GM21390 (cell line): ENCODE data around the gene EPHA3.

Experiments
- ATAC-seq: cut with Tn5 transposase; IDR thresholded peaks from one replicate; pipeline ENCODE4 v1.9.1; 2021; ENCODE audit not compliant: unreplicated experiment

EPHA3 gene

DNA sequence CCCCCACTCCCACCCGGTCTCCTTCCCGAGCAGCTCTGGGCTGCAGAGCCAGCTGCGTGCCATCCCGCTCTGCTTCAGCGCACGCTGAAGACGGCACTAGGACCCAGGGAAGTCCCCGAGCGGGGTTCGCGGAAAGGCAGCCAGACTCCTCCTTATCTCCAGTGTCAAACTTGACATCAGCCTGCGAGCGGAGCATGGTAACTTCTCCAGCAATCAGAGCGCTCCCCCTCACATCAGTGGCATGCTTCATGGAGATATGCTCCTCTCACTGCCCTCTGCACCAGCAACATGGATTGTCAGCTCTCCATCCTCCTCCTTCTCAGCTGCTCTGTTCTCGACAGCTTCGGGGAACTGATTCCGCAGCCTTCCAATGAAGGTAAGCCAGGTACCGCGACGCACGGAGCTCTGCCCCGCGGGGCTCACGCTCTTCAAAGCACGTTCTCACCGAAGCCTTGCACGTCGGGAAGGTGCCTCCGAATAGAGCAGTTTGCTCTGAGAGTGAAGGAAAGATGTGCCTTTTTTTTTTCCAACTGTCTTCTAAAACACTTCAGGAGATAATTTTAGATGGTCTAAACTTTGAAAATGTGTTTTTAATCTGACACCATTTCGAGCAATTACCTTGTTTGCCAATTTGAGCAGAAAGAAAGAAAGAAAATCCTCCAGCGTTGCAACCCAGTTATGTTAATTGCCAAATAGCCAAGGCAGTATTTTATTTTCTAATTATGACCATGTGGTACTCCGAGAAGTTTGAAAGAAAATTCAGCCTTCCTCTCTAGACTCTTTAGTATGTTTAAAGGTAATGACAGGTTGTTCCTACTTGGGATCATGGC, at the start of gene EPHA3:
Gene EPHA3 (plus strand): TSS at position 161 of the 830 bp plus-strand sequence. CDS start 128 bp downstream, at position 289.
- ATAC-seq = peak; percentile 95

DNA sequence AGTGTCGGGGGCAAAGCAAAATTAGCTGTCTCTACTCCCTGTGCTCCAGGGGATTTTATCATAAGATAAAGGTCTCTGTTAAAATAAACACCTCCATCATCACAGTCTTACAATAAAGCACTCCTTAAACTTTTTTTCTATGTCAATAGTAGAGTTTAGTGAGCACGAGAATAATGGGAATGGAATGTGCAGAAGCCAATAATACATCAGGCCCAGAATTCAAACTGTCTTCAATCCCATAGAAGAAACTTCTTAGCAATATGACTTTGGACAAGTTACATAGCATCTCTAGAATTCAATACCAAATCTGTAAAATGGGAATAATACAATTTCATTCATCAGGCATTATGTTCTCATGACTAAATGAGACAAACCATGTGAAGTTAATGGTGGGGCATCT, 49.0 kb upstream of the EPHA3 start:
- ATAC-seq = no peak

DNA sequence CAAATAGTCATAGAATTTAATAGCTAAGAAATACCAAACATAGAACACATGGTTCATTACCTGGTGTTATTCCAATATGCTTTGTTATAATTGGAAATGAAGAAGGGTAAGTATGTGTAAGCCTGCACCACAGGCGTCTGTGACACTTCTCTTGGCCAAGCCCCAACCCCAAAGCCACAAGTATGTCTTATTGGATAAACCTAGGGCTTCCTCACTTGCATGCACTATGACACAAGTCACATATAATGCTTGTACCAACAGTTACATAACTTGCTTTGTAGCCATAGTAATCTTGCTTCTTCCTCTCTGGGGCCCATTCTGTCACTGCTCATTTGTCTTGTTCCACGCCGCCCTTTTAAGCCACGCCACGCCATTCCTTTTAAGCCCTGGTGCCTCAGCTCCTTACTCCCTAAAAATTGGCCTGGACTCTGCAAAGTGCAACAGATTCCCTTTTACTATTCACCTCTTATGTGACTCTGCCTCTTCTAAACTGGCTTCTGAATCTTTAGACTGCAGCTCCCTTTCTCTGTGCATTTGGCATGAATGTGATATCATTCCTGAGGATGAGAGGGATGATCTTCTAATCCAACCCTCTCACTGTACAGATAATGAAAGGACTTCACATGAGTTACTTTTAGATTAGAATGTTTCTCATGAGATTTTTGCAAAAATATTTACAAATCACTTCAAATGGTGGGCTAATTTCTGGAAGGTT, 48.1 kb upstream of the EPHA3 start:
- ATAC-seq = no peak

DNA sequence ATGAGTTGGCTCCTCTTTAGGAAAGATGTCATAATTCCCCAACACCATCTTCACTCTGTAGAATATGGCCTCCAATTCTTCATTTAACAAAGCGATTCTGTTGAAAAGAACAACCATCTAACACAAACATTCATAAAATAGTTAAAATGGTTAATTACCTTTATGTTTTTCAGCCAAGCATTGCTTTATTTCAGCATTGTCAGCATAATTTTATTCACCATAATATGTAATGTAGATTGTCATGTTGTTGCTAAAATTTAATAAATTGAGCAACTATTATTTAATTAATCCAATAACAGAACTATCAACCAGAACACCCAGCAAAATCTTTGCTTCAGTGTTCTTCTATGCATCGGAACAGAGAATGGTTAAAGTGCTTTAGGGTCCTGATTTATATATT, 46.2 kb upstream of the EPHA3 start:
- no peak for ATAC-seq

DNA sequence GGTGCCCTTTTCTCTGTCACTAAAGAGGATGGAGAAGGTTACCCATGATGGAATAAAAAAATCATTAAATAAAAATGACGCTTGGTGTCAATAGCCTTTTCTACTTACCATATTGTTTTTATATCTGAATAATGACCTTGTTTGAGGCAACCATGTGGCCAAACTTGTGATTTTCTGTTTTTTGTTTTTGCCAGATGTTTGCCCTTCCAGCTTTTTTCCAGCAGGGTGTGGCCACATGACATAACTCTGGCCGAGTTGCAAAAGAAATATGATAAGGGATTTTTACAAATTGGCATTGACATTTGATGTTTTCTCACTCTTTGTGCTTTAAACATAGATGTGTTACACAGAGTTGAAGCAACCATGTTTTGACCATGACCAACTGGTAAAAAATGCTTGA, 39.7 kb upstream of the EPHA3 start:
- ATAC-seq = no peak

DNA sequence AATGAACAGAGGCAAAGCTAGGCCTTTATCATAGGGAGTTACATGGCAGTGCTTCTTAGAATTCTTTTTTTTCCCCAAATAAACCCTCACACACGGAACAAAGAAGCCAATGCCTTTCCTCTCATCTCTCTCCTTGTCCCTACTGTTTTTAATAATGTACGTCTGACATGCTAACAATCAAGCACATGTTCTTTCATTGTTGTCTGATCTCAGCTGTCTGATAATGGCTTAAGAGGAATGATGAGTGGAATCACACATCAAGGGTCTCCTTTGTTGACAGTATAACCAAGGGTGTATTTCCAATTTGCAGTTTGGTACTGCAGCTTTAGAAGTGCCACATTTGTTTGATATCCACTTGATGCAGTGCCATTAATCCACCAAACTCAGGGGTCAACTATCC, 34.8 kb upstream of the EPHA3 start:
- no peak for ATAC-seq

DNA sequence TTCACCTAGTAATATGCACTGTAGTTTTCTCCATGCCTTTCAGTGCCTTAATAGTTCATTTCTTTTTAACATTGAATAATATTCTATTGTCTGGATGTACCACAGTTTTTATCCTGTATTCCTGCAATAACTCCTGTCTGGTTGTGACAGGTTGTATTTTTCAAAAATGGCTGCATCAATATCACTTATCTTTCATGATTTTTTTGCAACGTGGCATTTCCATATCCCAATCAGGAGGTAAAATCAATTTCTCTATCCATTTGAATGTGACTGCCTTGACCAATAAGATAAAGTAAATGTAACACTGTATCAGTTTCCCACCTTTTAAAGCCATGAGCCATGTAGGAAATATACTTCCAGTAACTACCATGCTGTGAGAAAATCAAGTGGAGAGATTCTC, 27.5 kb upstream of the EPHA3 start:
- ATAC-seq = no peak

DNA sequence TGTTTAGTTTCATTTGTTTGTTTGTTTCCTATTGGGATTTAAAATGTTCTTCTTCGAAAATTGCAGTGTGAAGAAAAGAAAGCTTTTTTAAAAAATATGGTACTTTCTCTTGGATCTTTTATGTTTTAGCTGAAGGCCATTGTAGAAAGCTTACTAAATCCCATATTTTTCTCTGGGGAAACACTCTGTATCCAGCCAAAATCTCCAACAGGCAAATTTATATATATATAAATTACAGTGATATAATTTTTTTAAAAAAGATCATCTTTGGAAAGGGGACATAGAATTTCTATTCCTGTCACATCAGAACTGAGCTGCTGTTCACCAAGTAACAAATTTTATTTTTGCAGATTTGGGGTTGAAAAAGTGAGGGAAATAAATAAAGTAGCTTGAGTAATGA, 19.6 kb upstream of the EPHA3 start:
- ATAC-seq = no peak

DNA sequence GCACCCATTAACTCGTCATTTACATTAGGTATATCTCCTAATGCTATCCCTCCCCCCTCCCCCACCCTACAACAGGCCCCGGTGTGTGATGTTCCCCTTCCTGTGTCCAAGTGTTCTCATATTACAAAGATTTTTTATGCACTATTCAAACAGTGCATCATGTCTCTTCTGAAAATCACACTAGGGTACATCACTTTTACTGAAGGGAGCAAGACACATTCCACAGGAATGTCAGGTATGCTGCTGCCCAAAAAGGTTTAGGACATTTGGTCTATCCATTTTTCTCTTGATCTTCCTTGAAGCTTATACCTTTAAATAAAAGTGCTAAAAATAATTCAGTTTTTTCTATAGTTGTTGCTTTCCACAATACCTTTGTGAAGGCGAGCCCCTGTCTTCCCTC, 9.2 kb upstream of the EPHA3 start:
- no peak for ATAC-seq

DNA sequence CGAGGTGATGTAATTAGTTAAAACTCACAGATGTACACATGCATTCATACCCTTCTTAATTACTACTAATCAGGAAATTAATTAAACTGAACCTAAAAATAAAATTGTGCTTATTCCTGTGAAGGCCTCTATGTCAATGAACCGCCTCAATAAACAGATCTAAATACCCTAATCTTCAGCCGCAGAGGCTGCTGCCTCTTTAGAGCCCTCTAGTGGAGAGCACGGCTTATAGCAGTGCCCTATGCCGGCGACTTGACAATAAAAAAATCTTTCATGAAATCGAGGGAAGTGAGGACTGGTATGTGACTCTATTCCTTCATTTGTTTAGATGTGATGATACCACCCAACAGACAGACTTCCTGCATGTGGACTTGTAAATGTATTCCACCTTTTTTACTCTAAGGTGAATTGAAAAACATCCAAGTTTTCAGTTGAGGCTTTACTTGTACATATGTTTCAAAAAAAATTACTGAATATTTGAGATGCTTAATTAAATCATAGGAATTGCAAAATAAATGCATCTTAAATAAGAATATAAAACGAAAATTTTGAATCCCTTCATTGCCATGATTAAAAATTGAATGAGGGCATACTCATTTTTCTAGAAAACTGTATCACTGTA, 8.3 kb upstream of the EPHA3 start:
- peak; percentile 98 for ATAC-seq

DNA sequence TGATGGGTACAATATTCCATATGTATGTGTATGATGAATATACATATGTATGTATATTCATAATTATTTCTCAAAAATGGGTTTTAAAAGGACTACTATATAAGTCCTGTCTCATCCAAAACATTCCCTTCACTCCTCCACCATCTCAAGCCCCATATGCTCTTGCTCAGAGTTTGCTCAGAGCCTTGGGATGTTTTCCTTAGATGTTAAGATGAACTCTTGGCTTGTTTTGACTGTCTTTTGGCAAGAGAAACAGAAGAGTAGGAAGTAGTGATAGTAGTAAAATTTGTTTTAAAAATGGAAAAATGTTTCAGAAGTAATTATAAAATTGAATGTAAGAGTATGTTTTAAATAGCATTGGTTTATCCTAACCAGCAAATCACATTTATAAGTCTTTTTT, 6.2 kb upstream of the EPHA3 start:
- no peak for ATAC-seq

DNA sequence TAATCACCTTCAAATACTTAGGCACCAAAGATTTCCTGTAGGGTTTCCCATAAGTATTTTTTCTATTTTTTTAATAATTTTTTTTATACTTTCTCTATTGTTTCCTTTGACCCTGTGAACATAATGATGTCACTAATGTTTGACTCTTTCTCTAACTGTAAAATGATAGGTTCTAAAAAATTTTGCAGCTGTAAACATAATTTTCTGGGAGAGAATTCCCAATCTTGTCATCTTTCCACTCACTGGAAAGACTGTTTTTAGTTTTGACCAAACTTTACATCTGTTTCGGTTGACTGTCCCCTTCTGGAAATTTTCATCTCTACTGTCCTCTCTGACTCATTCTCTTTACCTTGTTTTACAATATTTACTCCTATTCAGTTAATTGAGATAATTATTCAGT, 5.5 kb upstream of the EPHA3 start:
- no peak for ATAC-seq

DNA sequence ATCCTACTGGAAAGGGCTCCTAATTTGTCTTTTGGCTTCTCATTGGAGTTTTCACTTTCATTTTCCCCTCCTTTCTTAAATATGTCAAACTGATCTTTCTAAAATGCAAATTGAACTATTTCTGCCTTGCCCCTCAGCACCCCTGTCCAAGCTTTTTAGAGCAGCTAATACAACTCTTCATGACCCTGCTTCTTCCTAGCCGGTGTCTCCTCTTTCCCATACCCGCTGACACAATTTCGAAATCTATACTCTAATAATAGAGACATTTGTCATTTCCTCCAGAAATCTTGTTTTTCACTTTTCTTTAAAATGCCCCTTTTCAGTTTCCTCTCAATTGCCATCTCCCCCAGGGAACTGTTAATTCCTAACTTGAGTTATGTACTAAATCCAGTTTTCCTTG, 2.9 kb upstream of the EPHA3 start:
- ATAC-seq = no peak

DNA sequence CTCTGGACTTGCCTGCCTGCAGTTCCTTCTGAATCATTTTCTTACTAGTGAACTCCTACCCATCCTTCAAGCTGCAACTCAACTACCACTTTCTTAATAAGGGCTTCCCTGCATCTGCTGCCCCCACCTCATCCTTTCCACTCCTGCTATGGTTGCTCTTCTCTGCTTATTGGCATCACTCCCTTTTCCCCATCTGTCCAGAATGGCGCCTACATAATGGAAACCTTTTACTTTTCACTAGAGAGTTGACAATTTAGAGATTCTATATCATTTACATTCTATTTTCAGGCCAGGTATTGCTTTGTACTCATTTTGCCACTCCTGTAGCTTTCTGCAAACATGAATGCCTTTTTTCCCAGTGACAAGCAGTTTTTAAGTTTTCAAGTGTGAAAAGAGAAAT, 1.9 kb upstream of the EPHA3 start:
- ATAC-seq = no peak

DNA sequence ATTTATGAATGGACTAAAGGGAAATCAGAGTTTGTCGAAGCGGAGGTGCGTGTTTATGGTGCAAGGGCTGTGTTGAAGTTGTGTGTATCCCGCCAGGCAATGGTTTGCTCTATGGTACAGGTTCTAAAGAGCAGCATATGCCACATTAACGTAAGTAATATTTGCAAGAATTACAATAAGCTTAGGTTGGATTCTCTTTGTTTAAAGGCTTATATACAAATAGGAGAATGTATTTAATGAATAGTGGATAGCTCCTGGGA, 800 bp downstream of the EPHA3 start:
- no peak for ATAC-seq

DNA sequence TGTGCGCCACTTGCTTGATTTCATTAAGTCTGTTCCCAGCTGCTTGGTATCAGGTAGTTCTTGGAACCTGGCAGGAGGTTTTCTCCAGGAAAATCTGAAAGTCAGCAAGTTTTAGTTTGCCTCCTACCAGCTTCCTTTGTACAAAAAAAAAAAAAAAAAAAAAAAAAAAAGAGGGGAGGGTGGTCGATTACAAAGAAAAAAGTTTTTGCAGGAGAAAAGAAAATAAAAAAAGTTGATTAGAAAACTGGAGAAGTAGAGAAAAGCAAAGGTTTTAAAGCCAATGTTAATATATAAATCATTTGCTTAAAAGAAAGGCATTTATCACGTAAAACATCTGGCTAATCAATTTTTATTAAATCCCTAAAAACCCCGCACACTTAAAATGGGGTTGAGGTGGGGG, 5.9 kb downstream of the EPHA3 start:
- no peak for ATAC-seq

DNA sequence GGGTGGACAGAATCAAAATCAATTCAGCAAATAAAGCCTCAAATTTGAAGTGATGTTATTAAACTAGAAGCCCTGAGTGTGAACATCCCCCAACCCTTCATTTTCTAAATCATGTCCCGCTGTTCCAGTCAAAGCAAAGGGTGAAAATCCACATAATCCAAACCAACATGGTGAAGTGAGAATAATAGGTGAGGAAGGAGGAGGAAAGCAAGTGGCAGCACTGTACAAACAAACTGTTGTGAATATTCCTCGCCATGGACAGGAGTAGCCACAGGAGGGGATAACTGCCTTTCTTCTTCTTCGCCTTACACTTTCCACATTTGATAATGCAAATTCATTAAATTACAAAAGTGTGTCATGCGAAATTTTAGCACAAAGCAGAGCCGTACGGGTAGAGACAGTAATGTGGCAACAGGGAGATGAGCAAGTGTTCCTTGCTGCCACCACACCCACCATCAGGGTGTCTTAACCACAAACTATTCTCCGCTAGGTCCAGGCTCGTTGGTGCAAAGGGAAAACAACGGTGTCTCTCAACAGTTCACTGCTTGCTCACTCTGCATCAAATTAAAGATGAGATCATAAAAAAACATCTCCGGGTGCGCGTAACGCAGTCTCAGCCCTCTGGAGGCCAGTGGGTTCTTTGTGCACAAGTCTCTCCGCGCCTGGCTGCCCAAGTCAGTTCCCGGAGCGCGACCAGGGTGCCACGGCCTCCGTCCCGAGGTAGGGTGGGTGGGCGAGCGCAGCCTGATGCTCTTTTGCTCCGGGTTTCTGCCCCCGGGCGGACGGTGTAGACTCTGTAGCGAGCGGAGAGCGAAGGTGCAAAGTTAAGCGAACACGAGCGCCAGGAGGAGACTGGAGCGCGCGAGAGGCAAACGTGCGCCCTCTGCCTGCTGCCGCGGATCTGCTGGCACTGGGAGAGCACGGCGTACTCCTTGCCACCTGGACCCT, 6.7 kb downstream of the EPHA3 start:
- ATAC-seq = peak; percentile 93

DNA sequence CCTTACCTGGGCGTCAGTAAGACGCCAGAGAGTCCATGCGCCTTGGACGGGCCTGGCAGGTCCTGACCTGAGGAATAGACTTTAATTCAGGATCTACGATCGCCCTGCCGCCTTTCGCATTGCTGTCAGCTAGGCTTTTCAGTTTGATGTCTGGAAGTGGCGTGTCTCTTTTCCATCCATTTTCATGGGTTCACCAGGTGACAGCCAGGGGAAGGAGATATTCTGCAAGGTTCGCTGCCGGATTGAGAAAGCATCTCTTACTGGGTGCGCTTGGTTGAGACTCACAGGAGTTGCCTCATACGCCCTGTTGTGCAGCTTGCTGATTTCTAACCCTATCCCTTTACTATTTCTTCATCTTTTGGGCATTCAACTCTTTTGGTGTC, 7.4 kb downstream of the EPHA3 start:
- no peak for ATAC-seq

DNA sequence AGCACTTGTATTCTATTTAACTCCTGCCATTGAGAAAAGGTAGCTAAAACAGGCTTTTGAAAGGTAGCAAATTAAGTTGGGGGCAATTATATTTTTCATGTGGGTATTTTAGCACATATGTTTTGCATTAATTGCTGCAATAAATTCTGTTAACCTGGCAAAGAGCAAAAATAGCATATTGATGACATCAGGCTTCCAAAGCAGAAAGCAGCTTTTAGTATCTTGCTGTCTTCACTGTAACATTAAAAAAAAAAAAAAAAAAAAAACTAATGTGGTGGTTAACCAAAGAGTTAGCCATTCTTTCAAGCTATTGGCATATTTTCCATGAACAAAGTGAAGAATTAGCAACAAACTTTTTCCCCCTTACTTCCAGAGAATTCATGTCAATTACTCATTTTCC, 9.1 kb downstream of the EPHA3 start:
- no peak for ATAC-seq

DNA sequence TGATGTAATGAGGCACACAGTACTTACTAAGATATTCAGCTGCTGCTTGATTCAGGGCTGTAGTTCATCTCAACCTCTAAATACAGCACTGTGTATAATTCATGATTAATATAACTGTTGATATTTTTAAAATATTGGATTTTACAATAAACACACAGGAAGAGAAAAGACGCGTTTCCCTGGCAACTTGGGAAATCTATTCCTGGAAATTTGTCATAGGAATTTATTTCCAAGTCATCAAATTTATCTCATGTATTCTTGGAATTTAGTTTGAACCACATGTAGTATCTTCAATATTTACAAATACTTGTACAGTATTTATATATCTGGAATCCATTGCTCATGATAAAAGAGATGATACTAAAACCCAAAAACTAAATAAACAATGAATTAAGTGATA, 30.6 kb downstream of the EPHA3 start:
- ATAC-seq = no peak

DNA sequence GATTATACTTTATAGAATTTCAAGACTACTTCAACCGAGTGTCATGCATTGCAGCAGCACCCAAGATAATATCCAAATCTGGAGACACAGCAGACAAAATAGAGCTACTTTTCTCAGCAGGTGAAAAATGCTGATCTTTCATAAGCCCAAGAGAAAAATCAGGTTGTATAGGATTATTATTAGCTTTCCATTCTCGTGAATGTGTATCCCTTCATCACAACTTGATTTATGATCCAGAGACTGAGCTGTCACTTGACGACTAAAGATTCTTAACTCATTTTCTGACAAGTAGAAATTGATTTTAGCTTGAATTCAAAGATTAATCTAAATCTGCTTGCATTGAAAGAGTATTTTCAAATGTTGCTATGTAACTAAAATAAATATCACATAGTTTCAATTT, 32.4 kb downstream of the EPHA3 start:
- no peak for ATAC-seq
